K562 (cell line): ENCODE measurements around the gene PRCP.

Source experiments
- CTCF ChIP-seq, 3 experiments: IDR thresholded peaks in 2 of 3; conservative IDR thresholded peaks in 1 of 3; 2 replicates each; pipeline ENCODE4 v1.5.1; 2011 to 2012; ENCODE audit warnings: low read length in 3 of 3, mild to moderate bottlenecking in 3 of 3, control low read depth in 2 of 3, improper control_type of control experiment in 1 of 3, inconsistent platforms in 1 of 3, low read depth in 1 of 3, mixed read lengths in 1 of 3, moderate library complexity in 1 of 3; ENCODE audit not compliant: insufficient read depth in 2 of 3
- HNRNPUL1 ChIP-seq: fragments of 200-400 bp; formaldehyde crosslinking; IDR thresholded peaks from 2 replicates; pipeline ENCODE4 v1.6.1; 2017; ENCODE audit warnings: low read length
- MAFK ChIP-seq: IDR thresholded peaks from 2 replicates; pipeline ENCODE4 v1.6.1; 2011; ENCODE audit warnings: low read length, improper control_type of control experiment
- PRDM10 ChIP-seq: fragments of 450-650 bp; IDR thresholded peaks from 2 replicates; pipeline ENCODE4 v1.6.1; 2018; ENCODE audit not compliant: partially characterized antibody
- SMAD1 ChIP-seq: fragments of 150-350 bp; IDR thresholded peaks from 2 replicates; pipeline ENCODE4 v1.6.1; 2014; ENCODE audit warnings: low read length, low read depth; ENCODE audit not compliant: partially characterized antibody
- ZBTB12 ChIP-seq: fragments of 250-450 bp; sonication (Bioruptor Pico); IDR thresholded peaks from 2 replicates; pipeline ENCODE4 v1.4.0; 2020
- ZNF133 ChIP-seq: fragments of 250-450 bp; sonication (Bioruptor Pico); IDR thresholded peaks from 2 replicates; pipeline ENCODE4 v1.4.0; 2020; ENCODE audit warnings: mild to moderate bottlenecking

- TF ChIP-seq ZNF133 (CRISPR knock-in tag) (no peak), MAFK (no peak), ZBTB12 (CRISPR knock-in tag) (no peak), SMAD1 (no peak), HNRNPUL1 (no peak), PRDM10 (no peak), CTCF (IDR thresholded peaks at IDR 0.05 in 2 of 3, conservative IDR thresholded peaks at IDR 0.05 in 1 of 3; ENCODE audit: insufficient read depth in 2 of 3, low read depth in 1 of 3, low read length in 3 of 3) (no peak)
Measured at GRCh38 chr11:82843057-82843795, 57.0 kb downstream of the PRCP start.
